IMR-90 (cell line): ENCODE data around the gene NTN4. TPM values are rescaled to one million over a fixed set of nuclear protein-coding genes. Genes with fewer than 3 reads are reported as not detected.

Experiments
- ATAC-seq: fragments of 200-7000 bp; cut with Tn5 transposase; 2 replicates; pipeline ENCODE4 v1.9.1; 2020; ENCODE audit warnings: low read depth, mild to moderate bottlenecking, moderate library complexity
- BruUV-seq: library from RNA; stranded (reverse); fragments of 400-500 nt; replicated peaks from 2 replicates; lab custom pipeline; 2021; lab: Mats Ljungman, UMichigan
- CTCF ChIA-PET: fragments of 300-600 bp; formaldehyde crosslinking; extraction: SDS; loops from one replicate; lab custom pipeline; 2021; ENCODE audit warnings: antibody characterized with exemption; lab: Yijun Ruan, JAX
- POLR2A ChIA-PET: fragments of 300-600 bp; sonication (Branson Sonifier 250); formaldehyde crosslinking; loops from one replicate; lab custom pipeline; 2022; ENCODE audit warnings: antibody characterized with exemption; ENCODE audit not compliant: unreplicated experiment; lab: Charles Lee
- DNase-seq: peaks from one replicate; pipeline ENCODE4 v3.0.0; 2013
- H2AFZ ChIP-seq: replicated peaks from 2 replicates; pipeline ENCODE3; 2013; ENCODE audit warnings: low read length, mild to moderate bottlenecking; ENCODE audit not compliant: poor library complexity
- H2AK5ac ChIP-seq: 2 replicates; pipeline ENCODE4 v1.6.1; 2013; ENCODE audit warnings: low read depth, low read length, inconsistent platforms
- H2AK9ac ChIP-seq: replicated peaks from 2 replicates; pipeline ENCODE3; 2013; ENCODE audit warnings: mild to moderate bottlenecking, low read depth, low read length, moderate library complexity; ENCODE audit not compliant: poor library complexity
- H2BK120ac ChIP-seq: 2 replicates; pipeline ENCODE4 v1.6.1; 2013; ENCODE audit warnings: low read depth, low read length, inconsistent platforms
- H2BK15ac ChIP-seq: 3 replicates; pipeline ENCODE4 v1.6.1; 2013; ENCODE audit warnings: low read depth, low read length, inconsistent platforms
- H2BK20ac ChIP-seq: 2 replicates; pipeline ENCODE4 v1.6.1; 2013; ENCODE audit warnings: low read depth, mild to moderate bottlenecking, inconsistent platforms, low read length, moderate library complexity
- H2BK5ac ChIP-seq: 2 replicates; pipeline ENCODE4 v1.6.1; 2013; ENCODE audit warnings: mild to moderate bottlenecking, low read depth, low read length, inconsistent platforms; ENCODE audit not compliant: poor library complexity, severe bottlenecking
- H3K14ac ChIP-seq: replicated peaks from 2 replicates; pipeline ENCODE4 v1.6.1; 2013; ENCODE audit warnings: low read depth, low read length, inconsistent platforms
- H3K18ac ChIP-seq: 2 replicates; pipeline ENCODE4 v1.6.1; 2013; ENCODE audit warnings: low read depth, low read length, control low read depth
- H3K23ac ChIP-seq: 2 replicates; pipeline ENCODE4 v1.6.1; 2013; ENCODE audit warnings: low read depth, low read length, inconsistent platforms
- H3K27ac ChIP-seq: 2 replicates; pipeline ENCODE4 v1.5.1; 2013; ENCODE audit warnings: mild to moderate bottlenecking, control low read depth, low read length; ENCODE audit not compliant: insufficient read depth
- H3K27me3 ChIP-seq: 2 replicates; pipeline ENCODE4 v1.6.1; 2013; ENCODE audit warnings: low read length; ENCODE audit not compliant: control insufficient read depth, insufficient read depth
- H3K36me3 ChIP-seq: 2 replicates; pipeline ENCODE4 v1.6.1; 2013; ENCODE audit warnings: low read length, mixed read lengths; ENCODE audit not compliant: control insufficient read depth, insufficient read depth
- H3K4ac ChIP-seq: 2 replicates; pipeline ENCODE4 v1.6.1; 2013; ENCODE audit warnings: low read depth, low read length, inconsistent platforms
- H3K4me1 ChIP-seq: 2 replicates; pipeline ENCODE4 v1.6.1; 2013; ENCODE audit warnings: low read length, mixed read lengths; ENCODE audit not compliant: control insufficient read depth, insufficient read depth
- H3K4me2 ChIP-seq: 2 replicates; pipeline ENCODE4 v1.6.1; 2013; ENCODE audit warnings: low read depth, mild to moderate bottlenecking, control low read depth, low read length, moderate library complexity
- H3K4me3 ChIP-seq: 2 replicates; pipeline ENCODE4 v1.5.1; 2013; ENCODE audit warnings: low read depth, mild to moderate bottlenecking, control low read depth, low read length, moderate library complexity; ENCODE audit not compliant: insufficient read depth
- H3K56ac ChIP-seq: 2 replicates; pipeline ENCODE4 v1.6.1; 2013; ENCODE audit warnings: low read length, inconsistent platforms; ENCODE audit not compliant: insufficient read depth; ENCODE audit errors: extremely low read depth
- H3K79me1 ChIP-seq, 2 experiments: 2 replicates each; pipeline ENCODE4 v1.6.1; 2013; ENCODE audit warnings: low read length in 2 of 2, inconsistent platforms in 1 of 2, low read depth in 1 of 2
- H3K9ac ChIP-seq: 2 replicates; pipeline ENCODE4 v1.6.1; 2013; ENCODE audit warnings: low read depth, low read length, control low read depth
- H3K9me1 ChIP-seq: 2 replicates; pipeline ENCODE4 v1.6.1; 2013; ENCODE audit warnings: low read length, inconsistent platforms; ENCODE audit not compliant: insufficient read depth
- H3K9me3 ChIP-seq: 2 replicates; pipeline ENCODE4 v1.6.1; 2013; ENCODE audit warnings: low read length; ENCODE audit not compliant: control insufficient read depth, insufficient read depth
- H4K20me1 ChIP-seq: 2 replicates; pipeline ENCODE4 v1.6.1; 2013; ENCODE audit warnings: low read length, inconsistent platforms; ENCODE audit not compliant: insufficient read depth
- H4K5ac ChIP-seq: 2 replicates; pipeline ENCODE4 v1.6.1; 2013; ENCODE audit warnings: mild to moderate bottlenecking, low read depth, low read length, control low read depth
- H4K8ac ChIP-seq, 2 experiments: 2 replicates each; pipeline ENCODE4 v1.6.1; 2013; ENCODE audit warnings: low read depth in 2 of 2, low read length in 2 of 2, control low read depth in 1 of 2, inconsistent platforms in 1 of 2
- H4K91ac ChIP-seq: 2 replicates; pipeline ENCODE4 v1.6.1; 2013; ENCODE audit warnings: low read depth, low read length, inconsistent platforms; ENCODE audit not compliant: insufficient read depth
- BHLHE40 ChIP-seq: fragments of 150-350 bp; IDR thresholded peaks from 2 replicates; pipeline ENCODE4 v1.6.1; 2016; ENCODE audit warnings: mild to moderate bottlenecking, low read depth, low read length
- CEBPB ChIP-seq: IDR thresholded peaks from 2 replicates; pipeline ENCODE4 v1.6.1; 2012; ENCODE audit warnings: low read depth, low read length, improper control_type of control experiment
- CHD1 ChIP-seq: IDR thresholded peaks from 2 replicates; pipeline ENCODE4 v1.6.1; 2012; ENCODE audit warnings: low read depth, low read length, improper control_type of control experiment
- FOS ChIP-seq: fragments of 150-350 bp; IDR thresholded peaks from 2 replicates; pipeline ENCODE4 v1.6.1; 2016; ENCODE audit warnings: low read depth, low read length
- MAFK ChIP-seq: IDR thresholded peaks from 2 replicates; pipeline ENCODE4 v1.6.1; 2012; ENCODE audit warnings: low read depth, low read length, improper control_type of control experiment
- MAZ ChIP-seq: IDR thresholded peaks from 2 replicates; pipeline ENCODE4 v1.6.1; 2012; ENCODE audit warnings: low read depth, mild to moderate bottlenecking, low read length, improper control_type of control experiment, moderate library complexity, borderline replicate concordance
- MXI1 ChIP-seq: IDR thresholded peaks from 2 replicates; pipeline ENCODE4 v1.6.1; 2012; ENCODE audit warnings: low read depth, mild to moderate bottlenecking, low read length, moderate library complexity, borderline replicate concordance
- NFE2L2 ChIP-seq: fragments of 150-350 bp; IDR thresholded peaks from 2 replicates; pipeline ENCODE4 v1.6.1; 2016; ENCODE audit warnings: low read depth, mild to moderate bottlenecking, low read length
- POLR2A ChIP-seq: IDR thresholded peaks from 2 replicates; pipeline ENCODE4 v1.6.1; 2012; ENCODE audit warnings: mild to moderate bottlenecking, low read depth, low read length
- RAD21 ChIP-seq: IDR thresholded peaks from 2 replicates; pipeline ENCODE4 v1.6.1; 2012; ENCODE audit warnings: low read length, improper control_type of control experiment
- RCOR1 ChIP-seq: IDR thresholded peaks from 2 replicates; pipeline ENCODE4 v1.6.1; 2012; ENCODE audit warnings: mild to moderate bottlenecking, low read length, improper control_type of control experiment; ENCODE audit not compliant: insufficient replicate concordance
- RFX5 ChIP-seq: IDR thresholded peaks from 2 replicates; pipeline ENCODE4 v1.8.0; 2012; ENCODE audit warnings: low read depth, mild to moderate bottlenecking, low read length, moderate library complexity
- SMC3 ChIP-seq: fragments of 150-350 bp; IDR thresholded peaks from 2 replicates; pipeline ENCODE4 v1.6.1; 2016; ENCODE audit warnings: low read depth, mild to moderate bottlenecking, antibody characterized with exemption, low read length, moderate library complexity
- WGBS, 2 experiments: methylation state at CpG; one replicate each; pipeline versions ENCODE4 v1.1.5 to v1.1.7; 2013; ENCODE audit warnings: missing lambda C conversion rate in 2 of 2; ENCODE audit not compliant: insufficient read length in 1 of 2; ENCODE audit errors: extremely low coverage in 2 of 2; 5-methylcytosine and 5-hydroxymethylcytosine counted together
- dilution Hi-C: fragments of 300-500 bp; cut with HindIII; formaldehyde crosslinking; loops from one replicate; pipeline ENCODE4 v1.14.3; 2018; ENCODE audit warnings: low sequenced_read_pairs; ENCODE audit not compliant: unreplicated experiment
- in situ Hi-C: fragments of 300-500 bp; cut with MboI; formaldehyde crosslinking; loops from 3 replicates; pipeline ENCODE4 v1.14.3; 2019; ENCODE audit warnings: low sequenced_read_pairs, inconsistent platforms, mixed read lengths
- intact Hi-C: fragments of 100-400 bp; cut with micrococcal nuclease; formaldehyde crosslinking; loops from 2 replicates; pipeline ENCODE4 v1.10.0; 2022
- polyA plus RNA-seq, 3 experiments: library from polyadenylated mRNA; depleted of rRNA; stranded (reverse); fragments of >200 nt; gene quantifications; 2 replicates each; pipeline ENCODE4 v1.2.3, GENCODE V29; 2012; ENCODE audit warnings: low replicate concordance in 1 of 3
- total RNA-seq: library from RNA; depleted of rRNA; stranded (reverse); fragments of >200 nt; gene quantifications from 2 replicates; pipeline ENCODE4 v1.2.3, GENCODE V29; 2012
- TF ChIP-seq, protein P1 (sequence below): fragments of 150-350 bp; IDR thresholded peaks from 2 replicates; pipeline ENCODE4 v1.6.1; 2017; ENCODE audit warnings: mild to moderate bottlenecking, antibody characterized with exemption, low read length, low read depth
- TF ChIP-seq, protein P2 (sequence below): fragments of 150-350 bp; IDR thresholded peaks from 2 replicates; pipeline ENCODE4 v1.6.1; 2016; ENCODE audit warnings: low read depth, mild to moderate bottlenecking, low read length, moderate library complexity, borderline replicate concordance
- TF ChIP-seq, protein P3 (sequence below): conservative IDR thresholded peaks from 2 replicates; pipeline ENCODE4 v1.5.1; 2012; ENCODE audit warnings: mild to moderate bottlenecking, low read depth, low read length, improper control_type of control experiment

Gene NTN4
- total and polyA plus RNA-seq, 2 of the 4 experiments (the other 2 are of a cell fraction), result 54.6 to 56.6 TPM

DNA sequence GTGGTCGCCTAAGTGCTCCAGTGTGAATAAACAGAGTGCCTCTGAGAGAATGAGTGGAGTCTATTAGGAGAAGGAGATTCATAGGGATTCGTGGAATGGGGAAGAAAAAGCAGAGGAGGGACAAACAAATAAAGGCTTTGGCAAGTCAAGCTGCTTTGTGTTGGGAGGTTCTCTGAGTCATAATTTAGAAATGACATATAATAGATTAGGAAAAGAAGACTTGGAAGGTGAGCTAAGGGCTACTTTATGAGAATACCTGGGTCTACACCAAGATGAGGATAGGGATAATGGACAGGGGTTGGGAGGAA lies 6.4 kb upstream of the NTN4 start:
- BruUV-seq, result no TSS peak
- 0 out of 2 replicates have a peak overlapping the region, but pooled peaks have one; percentile 4 for H3K14ac ChIP-seq
- no peak overlapping the region for H2BK5ac ChIP-seq
- intact Hi-C loops, result no loop called here
- POLR2A ChIA-PET, result no interaction called here
- no peak overlapping the region for H2AFZ ChIP-seq
- in situ Hi-C loops, result no loop called here
- TF ChIP-seq MAFK (no peak), CEBPB (no peak), MXI1 (no peak), RCOR1 (no peak), CHD1 (no peak), NFE2L2 (no peak), MAZ (no peak), FOS (no peak), POLR2A (no peak), SMC3 (no peak), RFX5 (no peak), RAD21 (no peak), BHLHE40 (no peak)
- TF ChIP-seq, protein P1, sequence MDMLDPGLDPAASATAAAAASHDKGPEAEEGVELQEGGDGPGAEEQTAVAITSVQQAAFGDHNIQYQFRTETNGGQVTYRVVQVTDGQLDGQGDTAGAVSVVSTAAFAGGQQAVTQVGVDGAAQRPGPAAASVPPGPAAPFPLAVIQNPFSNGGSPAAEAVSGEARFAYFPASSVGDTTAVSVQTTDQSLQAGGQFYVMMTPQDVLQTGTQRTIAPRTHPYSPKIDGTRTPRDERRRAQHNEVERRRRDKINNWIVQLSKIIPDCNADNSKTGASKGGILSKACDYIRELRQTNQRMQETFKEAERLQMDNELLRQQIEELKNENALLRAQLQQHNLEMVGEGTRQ, result no peak
- TF ChIP-seq, protein P2, sequence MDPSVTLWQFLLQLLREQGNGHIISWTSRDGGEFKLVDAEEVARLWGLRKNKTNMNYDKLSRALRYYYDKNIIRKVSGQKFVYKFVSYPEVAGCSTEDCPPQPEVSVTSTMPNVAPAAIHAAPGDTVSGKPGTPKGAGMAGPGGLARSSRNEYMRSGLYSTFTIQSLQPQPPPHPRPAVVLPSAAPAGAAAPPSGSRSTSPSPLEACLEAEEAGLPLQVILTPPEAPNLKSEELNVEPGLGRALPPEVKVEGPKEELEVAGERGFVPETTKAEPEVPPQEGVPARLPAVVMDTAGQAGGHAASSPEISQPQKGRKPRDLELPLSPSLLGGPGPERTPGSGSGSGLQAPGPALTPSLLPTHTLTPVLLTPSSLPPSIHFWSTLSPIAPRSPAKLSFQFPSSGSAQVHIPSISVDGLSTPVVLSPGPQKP, result no peak
- TF ChIP-seq, protein P3, sequence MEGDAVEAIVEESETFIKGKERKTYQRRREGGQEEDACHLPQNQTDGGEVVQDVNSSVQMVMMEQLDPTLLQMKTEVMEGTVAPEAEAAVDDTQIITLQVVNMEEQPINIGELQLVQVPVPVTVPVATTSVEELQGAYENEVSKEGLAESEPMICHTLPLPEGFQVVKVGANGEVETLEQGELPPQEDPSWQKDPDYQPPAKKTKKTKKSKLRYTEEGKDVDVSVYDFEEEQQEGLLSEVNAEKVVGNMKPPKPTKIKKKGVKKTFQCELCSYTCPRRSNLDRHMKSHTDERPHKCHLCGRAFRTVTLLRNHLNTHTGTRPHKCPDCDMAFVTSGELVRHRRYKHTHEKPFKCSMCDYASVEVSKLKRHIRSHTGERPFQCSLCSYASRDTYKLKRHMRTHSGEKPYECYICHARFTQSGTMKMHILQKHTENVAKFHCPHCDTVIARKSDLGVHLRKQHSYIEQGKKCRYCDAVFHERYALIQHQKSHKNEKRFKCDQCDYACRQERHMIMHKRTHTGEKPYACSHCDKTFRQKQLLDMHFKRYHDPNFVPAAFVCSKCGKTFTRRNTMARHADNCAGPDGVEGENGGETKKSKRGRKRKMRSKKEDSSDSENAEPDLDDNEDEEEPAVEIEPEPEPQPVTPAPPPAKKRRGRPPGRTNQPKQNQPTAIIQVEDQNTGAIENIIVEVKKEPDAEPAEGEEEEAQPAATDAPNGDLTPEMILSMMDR, result no peak
- ATAC-seq (no peak; the same call in 1 of the 2 replicates), DNase-seq (peak; percentile 21)
- 73% methylated on average over 2 of the region's 2 CpGs; no CpG with 5 or more reads in 1 of the 2 experiments for WGBS, 2 experiments
- 0 out of 2 replicates have a peak overlapping the region, but pooled peaks have one; percentile 29 for H3K4ac ChIP-seq
- no peak overlapping the region; the same call in 2 of the 3 replicates for H2BK15ac ChIP-seq
- no peak overlapping the region for H2AK5ac ChIP-seq
- no peak overlapping the region; the same call in none of the 2 replicates for H3K23ac ChIP-seq
- H2BK20ac ChIP-seq, result peak overlapping the region; percentile 52; the same call in 1 of the 2 replicates
- H4K91ac ChIP-seq, result no peak overlapping the region
- H2BK120ac ChIP-seq, result no peak overlapping the region
- H3K9me3 ChIP-seq, result no peaks in the 10 kb centered on the region
- H3K4me2 ChIP-seq, result no peak overlapping the region
- H3K9ac ChIP-seq, result no peak overlapping the region
- H3K4me3 ChIP-seq, result no peak overlapping the region
- no peaks in the 10 kb centered on the region for H3K79me1 ChIP-seq
- dilution Hi-C loops, result no loop called here
- no peaks in the 10 kb centered on the region for H3K36me3 ChIP-seq
- H3K27ac ChIP-seq, result no peak overlapping the region
- H3K56ac ChIP-seq, result no peak overlapping the region
- no peaks in the 10 kb centered on the region for H4K20me1 ChIP-seq
- 0 out of 2 replicates have a peak, but pooled peaks cover 1% of the 10 kb centered on the region for H3K4me1 ChIP-seq
- H3K27me3 ChIP-seq, result peaks cover 2% of the 10 kb centered on the region; the same call in 1 of the 2 replicates
- H2AK9ac ChIP-seq, result no peak overlapping the region
- H4K8ac ChIP-seq, result no peak overlapping the region
- CTCF ChIA-PET, result interaction anchor here (0.7 kb wide), 1 partner anchor 136 kb away, joined by 3 read pairs; no protein-coding TSS in a partner anchor
- no peak overlapping the region for H3K18ac ChIP-seq
- H4K5ac ChIP-seq, result no peak overlapping the region
- H3K9me1 ChIP-seq, result peaks cover 5% of the 10 kb centered on the region
